GM19455 (cell line): ENCODE measurements around the gene ERF.

Experiments used
- ATAC-seq: cut with Tn5 transposase; IDR thresholded peaks from one replicate; pipeline ENCODE4 v1.9.1; 2021; ENCODE audit not compliant: unreplicated experiment

Gene ERF

GRCh38 chr19:42242512-42243409, 12.2 kb downstream of the ERF start, which contains the start of gene GSK3A:
GSK3A (minus strand) TSS chr19:42242602; CDS start chr19:42242465, 137 bp downstream.
- ATAC-seq, result peak; percentile 64

- ATAC-seq, result peak; percentile 2
Observed at GRCh38 chr19:42242069-42242511, 12.8 kb downstream of the ERF start.

DNA sequence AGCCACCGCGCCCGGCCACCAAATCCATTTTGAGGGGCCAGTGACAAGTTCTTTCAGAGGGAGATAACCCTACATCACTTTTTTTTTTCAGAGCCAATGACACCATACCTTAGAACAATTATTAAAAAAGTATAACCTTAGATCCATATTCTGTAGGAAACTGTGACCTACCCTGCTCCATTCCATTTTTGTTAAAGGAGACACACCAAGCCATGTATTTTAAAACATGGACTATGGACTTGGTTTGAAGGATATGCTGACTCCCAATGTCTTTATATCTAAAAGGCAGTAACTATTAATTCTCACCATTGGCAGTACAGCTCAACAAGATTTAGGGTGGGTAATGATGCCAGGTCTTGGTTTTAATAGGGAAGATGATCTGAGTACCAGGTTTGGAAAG, 13.6 kb downstream of the ERF start:
- no peak for ATAC-seq

- ATAC-seq, result no peak
Observed at GRCh38 chr19:42239544-42240220, 15.2 kb downstream of the ERF start.

GRCh38 chr19:42235181-42235580, 19.7 kb downstream of the ERF start:
- no peak for ATAC-seq

- no peak for ATAC-seq
Observed at GRCh38 chr19:42234364-42234763, 20.6 kb downstream of the ERF start.

GRCh38 chr19:42233678-42234292, 21.1 kb downstream of the ERF start:
- ATAC-seq, result no peak

DNA sequence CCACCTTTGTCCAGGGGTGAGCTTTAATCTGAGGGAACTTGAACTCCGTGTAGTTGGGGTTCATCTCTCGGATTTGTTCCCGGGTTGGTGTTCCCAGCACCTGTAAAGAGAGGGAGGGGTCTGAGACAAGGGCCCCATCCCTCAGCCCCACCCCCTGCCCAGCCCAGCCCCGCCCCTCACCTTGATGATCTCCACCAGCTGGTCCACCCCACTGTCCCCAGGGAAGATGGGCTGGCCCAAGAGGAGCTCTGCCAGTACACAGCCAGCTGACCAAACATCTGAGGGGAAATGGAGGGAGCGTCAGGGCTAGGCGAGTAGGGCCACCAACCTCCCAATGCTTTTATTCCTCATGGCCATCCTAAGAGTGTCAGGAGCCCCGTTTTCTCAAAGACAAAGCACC, 21.8 kb downstream of the ERF start:
- ATAC-seq, result no peak

DNA sequence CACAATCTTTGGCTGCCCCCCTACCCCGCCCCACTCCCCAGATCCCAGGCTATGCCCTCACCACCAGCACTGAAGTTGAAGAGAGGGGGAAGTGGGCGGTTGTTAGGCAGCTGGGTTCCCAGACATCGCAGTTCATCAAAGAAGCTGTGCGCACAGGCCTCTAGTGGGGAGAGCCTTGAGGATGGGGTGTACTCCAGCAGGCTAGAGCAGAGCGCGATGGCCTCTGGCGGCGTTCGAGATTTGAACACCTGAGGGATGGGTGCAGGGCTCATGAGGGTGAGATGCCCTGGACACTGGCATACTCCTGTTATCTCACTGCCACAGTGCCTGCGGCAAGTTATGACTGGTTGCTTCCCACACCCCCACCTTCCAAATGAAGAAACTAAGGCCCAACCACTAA, 22.5 kb downstream of the ERF start:
- ATAC-seq, result no peak

DNA sequence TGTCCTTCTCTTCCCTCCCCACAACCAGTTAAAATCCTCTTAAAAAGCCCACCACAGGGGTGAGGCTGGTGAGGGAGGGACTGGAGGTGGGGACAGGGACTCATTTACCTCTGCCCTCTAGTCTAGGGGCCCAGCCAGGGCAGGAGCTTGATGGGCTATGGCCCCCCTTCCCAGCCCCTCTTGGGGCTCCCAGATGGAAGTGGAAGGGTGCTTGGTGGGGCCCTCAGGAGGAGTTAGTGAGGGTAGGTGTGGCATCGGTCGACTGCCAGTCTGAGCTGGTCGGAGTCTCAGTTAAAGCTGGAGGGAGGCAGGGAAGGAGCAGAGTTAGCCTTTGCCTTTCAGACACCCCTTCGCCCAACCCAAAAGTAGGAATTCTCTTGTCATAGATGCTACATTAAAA, 24.4 kb downstream of the ERF start:
- no peak for ATAC-seq

DNA sequence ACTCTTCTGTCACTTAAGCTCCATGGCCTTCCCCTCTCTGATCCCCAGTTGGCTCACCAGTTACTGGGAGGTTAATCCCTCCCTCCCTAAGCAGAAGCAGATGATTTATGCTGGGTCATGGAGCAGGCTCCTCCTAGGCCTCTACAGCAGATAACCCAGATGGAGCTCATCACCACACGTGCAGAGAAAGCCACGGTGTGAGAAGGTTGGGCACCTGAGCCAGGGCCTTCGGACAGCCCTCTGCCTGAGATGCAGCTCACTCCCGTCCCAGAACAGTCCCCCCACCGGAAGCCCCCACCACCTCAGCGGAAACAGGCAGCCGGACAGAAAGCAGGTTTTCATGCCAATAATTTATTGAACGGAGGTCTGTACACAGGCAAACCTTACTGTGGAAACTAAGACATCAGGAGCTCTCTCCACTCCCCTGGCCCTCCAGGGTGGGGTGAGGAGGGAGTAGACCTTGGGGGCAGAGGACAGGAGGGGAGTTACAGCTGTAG, 25.0 kb downstream of the ERF start:
- no peak for ATAC-seq

DNA sequence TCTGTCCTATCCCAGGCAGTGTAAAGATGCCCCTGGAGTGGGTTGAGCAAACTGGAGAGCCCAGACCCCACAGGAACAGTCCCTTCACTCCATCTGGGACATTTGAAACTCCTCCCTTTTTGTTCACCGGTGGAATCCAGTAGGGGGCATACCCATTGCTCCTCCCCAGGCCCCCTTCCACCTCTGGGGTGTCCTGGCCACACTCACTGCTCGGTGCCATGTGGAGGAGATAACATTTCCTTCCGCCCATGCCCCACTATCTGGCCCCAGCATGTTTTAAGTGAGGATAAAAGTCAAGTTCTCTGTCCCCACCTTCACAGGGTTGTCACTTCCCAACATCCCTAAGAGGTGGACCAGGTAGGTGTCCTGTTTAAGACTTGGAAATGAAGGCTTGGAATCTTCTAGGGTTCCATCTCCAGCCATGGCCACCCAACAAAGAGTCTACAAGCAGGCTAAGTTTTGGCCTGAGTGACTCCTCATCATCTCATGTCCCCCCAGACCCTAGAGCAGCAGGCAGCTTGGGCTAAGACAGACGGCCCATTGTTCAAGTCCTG, 25.6 kb downstream of the ERF start:
- no peak for ATAC-seq

DNA sequence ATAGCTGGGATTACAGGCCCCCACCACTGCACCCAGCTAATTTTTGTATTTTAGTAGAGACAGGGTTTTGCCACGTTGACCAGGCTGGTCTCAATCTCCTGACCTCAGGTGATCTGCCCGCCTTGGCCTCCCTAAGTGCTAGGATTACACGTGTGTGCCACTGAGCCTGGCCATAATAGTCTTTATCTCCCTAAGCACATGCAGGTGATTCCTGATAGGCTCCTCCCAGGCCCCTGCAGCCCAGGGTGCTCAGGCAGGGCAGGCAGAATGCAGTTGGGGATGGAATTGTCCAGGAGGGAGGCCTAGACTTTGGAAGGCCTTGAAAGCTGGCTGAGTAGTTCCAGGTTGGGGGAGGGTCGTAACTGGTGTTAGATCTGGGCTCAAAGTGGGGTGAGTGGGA, 26.3 kb downstream of the ERF start:
- ATAC-seq, result no peak

- no peak for ATAC-seq
Observed at GRCh38 chr19:42226886-42227285, 28.0 kb downstream of the ERF start.

GRCh38 chr19:42225718-42226292, 29.1 kb downstream of the ERF start:
- ATAC-seq, result no peak

- ATAC-seq, result no peak
Observed at GRCh38 chr19:42224940-42225717, 29.8 kb downstream of the ERF start.

- ATAC-seq, result no peak
Observed at GRCh38 chr19:42220751-42221097, 34.2 kb downstream of the ERF start.

GRCh38 chr19:42219812-42220750, 34.8 kb downstream of the ERF start, which contains the start of gene ZNF526:
ZNF526 (plus strand) TSS chr19:42220312; CDS start chr19:42224404, 4,092 bp downstream.
- peak; percentile 42 for ATAC-seq
